Retinal pigment epithelial cell (primary cell): ENCODE measurements around the gene TMEM135.

Experiments
- DNase-seq: peaks from one replicate; pipeline ENCODE4 v3.0.0-alpha.2; 2010; ENCODE audit warnings: low read depth
- H3K4me3 ChIP-seq: 2 replicates; pipeline ENCODE4 v1.5.1; 2011; ENCODE audit warnings: mild to moderate bottlenecking, low read length, control low read depth, moderate library complexity
- TF ChIP-seq, protein P1 (sequence below): conservative IDR thresholded peaks from 2 replicates; pipeline ENCODE4 v1.5.1; 2011; ENCODE audit warnings: low read depth, low read length, control low read depth, inconsistent platforms

Gene TMEM135

DNA sequence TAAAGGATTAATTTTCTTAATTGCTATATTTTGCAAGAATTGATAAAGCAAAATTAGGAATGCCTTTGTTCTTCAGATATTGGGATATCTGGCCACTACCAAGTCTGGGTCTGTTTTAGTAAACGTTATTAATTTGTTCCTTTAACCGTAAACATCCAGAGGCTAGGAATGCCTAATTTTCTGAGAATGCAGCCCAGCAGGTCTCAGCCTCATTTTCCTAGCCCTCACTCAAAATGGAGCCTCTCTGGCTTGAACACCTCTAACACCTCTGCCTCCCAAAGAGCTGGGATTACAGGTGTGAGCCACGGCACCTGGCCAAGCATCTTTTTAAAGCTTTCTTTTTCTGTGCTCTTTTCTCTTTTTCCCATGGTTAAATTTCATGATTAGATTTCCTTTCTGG lies 18.4 kb downstream of the TMEM135 start:
- no peak for DNase-seq
- H3K4me3 ChIP-seq: no peak overlapping the region
- TF ChIP-seq, protein P1, sequence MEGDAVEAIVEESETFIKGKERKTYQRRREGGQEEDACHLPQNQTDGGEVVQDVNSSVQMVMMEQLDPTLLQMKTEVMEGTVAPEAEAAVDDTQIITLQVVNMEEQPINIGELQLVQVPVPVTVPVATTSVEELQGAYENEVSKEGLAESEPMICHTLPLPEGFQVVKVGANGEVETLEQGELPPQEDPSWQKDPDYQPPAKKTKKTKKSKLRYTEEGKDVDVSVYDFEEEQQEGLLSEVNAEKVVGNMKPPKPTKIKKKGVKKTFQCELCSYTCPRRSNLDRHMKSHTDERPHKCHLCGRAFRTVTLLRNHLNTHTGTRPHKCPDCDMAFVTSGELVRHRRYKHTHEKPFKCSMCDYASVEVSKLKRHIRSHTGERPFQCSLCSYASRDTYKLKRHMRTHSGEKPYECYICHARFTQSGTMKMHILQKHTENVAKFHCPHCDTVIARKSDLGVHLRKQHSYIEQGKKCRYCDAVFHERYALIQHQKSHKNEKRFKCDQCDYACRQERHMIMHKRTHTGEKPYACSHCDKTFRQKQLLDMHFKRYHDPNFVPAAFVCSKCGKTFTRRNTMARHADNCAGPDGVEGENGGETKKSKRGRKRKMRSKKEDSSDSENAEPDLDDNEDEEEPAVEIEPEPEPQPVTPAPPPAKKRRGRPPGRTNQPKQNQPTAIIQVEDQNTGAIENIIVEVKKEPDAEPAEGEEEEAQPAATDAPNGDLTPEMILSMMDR: no peak

DNA sequence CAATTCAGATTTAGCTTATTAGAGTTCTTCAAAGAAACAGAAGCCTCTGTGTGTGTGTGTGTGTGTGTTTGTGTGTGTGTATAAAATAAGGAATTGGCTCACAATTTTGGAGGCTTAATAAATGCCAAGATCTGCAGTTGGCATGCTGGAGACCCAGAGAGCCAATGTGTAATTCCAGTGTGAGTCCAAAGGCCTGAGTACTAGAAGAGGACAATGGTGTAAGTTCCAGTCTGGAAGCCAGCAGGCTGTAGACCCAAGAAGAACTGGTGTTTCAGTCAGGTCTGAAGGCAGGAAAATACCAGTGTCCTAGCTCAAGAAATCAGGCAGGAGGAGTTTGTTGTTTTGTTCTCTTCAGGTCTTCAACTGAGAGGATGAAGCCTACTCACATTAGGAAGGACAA lies 20.0 kb downstream of the TMEM135 start:
- TF ChIP-seq, protein P1: no peak
- no peak overlapping the region for H3K4me3 ChIP-seq
- no peak for DNase-seq

GRCh38 chr11:87059596-87060390 lies 22.1 kb downstream of the TMEM135 start:
- TF ChIP-seq, protein P1: no peak
- no peak for DNase-seq
- no peak overlapping the region for H3K4me3 ChIP-seq

GRCh38 chr11:87061766-87062165 lies 24.0 kb downstream of the TMEM135 start:
- no peak overlapping the region for H3K4me3 ChIP-seq
- TF ChIP-seq, protein P1: no peak
- DNase-seq: no peak

GRCh38 chr11:87063982-87064381 lies 26.2 kb downstream of the TMEM135 start:
- TF ChIP-seq, protein P1: no peak
- no peak for DNase-seq
- H3K4me3 ChIP-seq: no peak overlapping the region

DNA sequence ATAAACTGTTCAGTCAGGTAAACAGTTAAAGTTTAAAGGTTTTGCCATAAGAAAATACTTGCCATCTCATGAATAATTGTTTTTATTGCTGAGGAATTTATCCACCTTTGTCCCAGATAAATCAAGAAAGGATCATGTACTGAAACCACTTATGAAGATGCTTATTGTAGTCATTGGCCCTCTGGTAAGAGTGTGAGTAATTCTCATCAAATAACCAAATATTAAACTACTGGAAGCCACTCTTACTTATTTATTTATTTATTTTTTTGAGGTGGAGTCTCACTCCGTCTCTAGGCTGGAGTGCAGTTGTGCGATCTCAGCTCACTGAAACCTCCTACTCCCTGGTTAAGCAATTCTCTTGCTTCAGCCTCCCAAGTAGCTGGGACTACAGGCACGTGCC lies 35.1 kb downstream of the TMEM135 start:
- DNase-seq: no peak
- no peak overlapping the region for H3K4me3 ChIP-seq
- TF ChIP-seq, protein P1: no peak

DNA sequence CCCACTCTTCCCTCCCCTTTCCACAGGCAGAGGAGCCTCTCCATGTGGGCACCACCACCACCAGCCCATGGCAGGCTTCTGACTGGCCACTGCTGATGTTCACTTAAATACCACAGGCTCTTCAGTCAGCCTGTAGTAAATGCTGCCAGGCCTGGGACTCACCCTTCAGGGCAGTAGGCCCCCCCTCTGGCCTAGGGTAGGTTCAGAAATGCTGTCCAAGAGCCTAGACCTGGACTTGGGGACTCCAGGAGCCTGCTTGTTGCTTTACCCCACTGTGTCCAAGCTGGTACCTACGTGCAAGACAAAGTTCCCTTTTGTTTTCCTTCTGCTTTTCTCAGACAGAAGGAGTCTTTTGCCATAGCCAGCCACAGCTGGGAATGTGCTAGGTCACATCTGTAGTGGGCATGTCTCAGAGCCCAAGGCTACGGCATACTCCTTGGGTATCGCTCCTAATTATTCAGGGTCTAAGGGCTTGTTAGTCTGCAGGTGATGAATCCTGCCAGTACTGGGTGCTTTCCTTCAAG lies 38.6 kb downstream of the TMEM135 start:
- no peak overlapping the region for H3K4me3 ChIP-seq
- TF ChIP-seq, protein P1: no peak
- no peak for DNase-seq
